Measurements from ENCODE around the gene PEPD.

- TF ChIP-seq CTCF (IDR thresholded peaks at IDR 0.05; ENCODE audit: insufficient read depth, low read length, poor library complexity, severe bottlenecking) (no peak), EZH2phosphoT487 (conservative IDR thresholded peaks at IDR 0.05; ENCODE audit: low read length) (no peak)
Measured at GRCh38 chr19:33401683-33402420, 119.7 kb downstream of the PEPD start.
